ENCODE data around the gene HS3ST3A1.
"Not testable (repeated sequence)": the region's sequence is repeated elsewhere in the genome, so short reads cannot be mapped to it uniquely, and the experiment has no call there.

The HS3ST3A1 gene

DNA sequence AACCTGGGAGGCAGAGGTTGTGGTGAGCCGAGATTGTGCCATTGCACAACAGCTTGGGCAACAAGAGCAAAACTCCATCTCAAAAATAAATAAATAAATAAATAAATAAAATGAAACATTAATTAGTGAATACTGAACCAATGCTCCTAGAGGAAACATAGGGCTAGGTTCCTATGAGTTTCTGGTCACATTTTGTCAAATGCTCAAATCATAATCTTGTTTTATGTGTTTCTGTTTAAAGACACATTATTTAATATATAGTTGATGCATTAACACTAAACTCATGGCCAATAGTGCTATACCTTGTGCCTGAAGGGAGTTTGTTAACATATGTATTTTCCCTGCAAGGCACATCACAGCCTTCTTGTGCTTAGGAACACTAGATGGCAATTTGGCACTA is 66.8 kb downstream of the HS3ST3A1 start:
- DNase-seq = no peak

DNA sequence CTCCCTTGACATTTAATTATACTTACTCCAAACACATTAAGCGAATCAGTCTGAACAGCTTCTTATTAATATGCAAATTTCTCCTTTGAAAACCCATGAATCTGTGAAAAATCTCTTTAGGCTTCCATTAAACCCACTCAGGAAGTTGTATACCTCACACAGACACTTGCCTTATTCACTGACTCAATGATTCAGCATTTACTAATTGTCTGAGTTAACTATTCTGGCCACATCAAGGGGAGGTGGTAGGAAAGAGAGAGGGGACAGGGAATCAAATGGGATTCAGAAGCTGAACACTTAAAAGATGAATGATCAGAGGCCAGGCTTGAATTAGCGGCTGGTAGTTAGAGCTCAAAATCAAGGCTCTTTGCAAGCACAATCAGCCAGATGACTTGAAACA is 70.0 kb downstream of the HS3ST3A1 start:
- DNase-seq = no peak

DNA sequence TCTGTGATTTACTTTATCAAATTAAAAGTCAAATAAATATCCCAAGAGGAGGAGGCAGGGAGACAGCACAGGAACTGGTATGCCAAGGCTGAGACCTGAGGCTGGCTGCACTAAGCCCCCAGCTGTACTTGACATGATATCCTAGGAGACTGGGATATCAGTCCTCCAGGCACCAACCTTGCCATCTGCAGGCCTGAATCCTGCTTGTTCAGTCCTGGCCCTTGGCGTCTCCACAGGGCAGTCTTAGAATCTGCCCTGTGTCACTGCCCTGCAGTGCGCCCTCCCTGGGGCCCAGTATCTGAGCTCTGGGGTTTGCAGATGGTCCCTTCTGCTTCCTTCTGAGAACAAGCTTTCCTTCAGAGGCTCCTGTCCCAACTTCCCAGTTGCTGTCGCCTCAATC is 75.9 kb downstream of the HS3ST3A1 start:
- DNase-seq = no peak

DNA sequence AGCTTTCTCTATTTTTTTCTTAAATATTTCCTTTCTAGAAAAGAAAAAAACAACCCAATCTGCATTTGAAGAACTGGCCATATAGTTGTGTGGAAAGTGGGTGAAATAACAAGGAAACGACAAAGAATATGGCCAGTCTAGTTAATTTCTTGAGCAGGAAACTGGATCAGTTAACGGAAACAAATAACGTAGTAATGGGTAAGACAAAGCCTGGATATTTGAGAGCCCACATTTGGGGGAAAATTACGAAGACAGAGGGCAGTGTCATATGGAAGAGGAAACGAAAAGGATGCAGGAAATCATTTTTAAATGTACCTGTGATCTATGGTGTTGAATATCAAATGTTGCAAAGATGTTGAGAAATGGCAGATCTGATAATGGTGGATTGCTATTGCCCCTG is 78.6 kb downstream of the HS3ST3A1 start:
- DNase-seq = no peak

DNA sequence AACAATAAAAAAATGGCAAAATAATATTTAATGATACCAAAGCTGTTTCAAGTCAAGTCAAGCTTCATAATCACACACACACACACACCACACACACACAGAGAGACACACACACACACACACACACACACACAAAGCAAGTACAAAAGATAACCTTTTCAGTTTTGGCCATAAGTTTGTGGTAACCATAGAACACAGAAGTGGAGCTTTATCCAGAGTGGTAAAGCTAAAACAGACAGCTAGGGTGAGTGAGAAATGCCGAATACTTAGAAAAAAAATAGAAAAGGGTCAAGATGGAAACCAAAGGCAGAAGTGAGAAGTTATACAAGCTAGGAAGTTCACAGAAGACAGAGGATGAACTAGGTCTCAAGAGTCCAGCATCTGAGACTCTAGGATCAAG is 79.0 kb downstream of the HS3ST3A1 start:
- no peak for DNase-seq

DNA sequence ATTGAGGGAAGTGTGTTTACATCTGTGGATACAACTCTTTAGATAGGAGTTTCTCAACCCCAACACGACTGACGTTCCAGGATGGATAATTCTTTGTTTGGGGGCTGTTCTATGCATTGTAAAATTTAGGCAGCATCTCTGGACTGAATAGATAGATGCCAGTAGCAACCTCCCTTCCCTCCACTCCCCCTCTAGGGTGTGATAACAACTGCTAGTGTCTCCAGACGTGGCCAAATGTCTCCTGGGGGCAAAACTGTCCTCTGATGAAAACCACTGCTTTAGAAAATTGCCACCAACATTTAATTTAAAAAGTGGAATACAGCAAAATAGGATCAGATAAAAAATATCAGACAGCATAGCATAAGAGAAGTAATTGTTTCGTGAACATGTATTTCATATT is 79.9 kb downstream of the HS3ST3A1 start:
- DNase-seq = no peak

DNA sequence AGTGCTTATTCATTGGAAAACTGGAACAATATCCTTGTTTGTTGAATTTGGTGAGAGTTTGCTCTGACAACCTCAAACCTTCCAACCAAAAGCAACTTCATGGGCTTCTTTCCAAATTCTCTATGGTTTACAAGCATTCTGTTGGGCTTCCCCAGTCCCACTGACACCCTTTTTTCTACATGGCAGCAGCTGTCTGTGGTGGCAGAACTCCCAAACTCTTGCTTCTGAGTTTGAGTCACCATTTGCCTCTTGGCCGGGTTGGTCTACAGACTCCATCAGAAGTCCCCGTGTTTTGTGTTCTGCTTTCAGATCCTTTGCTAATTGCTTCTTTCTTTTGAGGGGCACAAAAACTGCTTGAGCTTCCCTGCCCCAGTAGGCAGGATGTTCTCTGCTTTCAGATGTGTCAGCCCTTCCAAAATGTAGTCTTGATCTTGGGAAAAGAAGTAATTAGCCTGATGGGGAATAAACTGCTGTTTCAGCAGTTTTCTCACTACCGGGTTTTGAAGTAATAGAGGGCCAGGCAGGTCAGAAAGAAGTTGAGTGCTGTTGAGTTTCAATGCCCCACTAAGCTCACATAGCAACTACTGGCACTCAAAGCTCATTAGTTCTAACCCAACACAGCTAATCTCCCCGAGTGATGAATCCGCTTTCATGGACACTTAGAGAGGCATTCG is 80.7 kb downstream of the HS3ST3A1 start:
- DNase-seq = no peak

DNA sequence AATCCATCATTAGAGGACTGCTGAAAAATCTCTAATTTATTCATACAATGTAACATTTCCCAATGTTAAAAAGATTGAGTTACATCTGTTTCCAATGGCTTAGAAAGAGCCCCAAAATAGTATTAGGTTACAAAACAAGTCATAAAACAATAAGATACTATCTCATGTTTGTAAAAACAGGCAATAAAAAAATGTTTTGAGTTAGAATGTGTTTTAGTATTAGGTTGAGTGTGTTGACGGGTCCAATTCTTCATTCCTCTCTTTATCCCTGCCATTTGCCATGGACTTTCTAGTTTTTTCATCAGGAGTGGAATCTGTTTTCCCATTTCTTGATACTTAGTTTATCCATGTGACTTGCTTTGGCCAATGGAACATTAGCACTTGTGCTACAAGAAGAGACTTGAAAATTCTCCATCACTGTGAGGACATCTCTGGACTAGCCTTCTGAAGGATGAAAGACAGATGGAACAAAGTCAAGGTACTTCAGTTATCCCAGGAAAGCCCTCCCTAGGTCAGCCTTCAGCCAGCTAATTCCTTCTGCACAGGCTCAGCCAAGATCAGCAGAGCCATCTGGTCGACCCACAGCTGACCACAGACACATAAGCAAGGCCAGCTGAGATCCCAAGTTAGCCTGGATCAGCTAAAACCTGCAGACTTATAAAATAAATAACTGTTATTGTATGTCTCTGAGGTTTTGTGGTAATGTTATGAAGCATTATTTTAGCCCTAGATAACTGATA is 83.3 kb downstream of the HS3ST3A1 start:
- DNase-seq = no peak

DNA sequence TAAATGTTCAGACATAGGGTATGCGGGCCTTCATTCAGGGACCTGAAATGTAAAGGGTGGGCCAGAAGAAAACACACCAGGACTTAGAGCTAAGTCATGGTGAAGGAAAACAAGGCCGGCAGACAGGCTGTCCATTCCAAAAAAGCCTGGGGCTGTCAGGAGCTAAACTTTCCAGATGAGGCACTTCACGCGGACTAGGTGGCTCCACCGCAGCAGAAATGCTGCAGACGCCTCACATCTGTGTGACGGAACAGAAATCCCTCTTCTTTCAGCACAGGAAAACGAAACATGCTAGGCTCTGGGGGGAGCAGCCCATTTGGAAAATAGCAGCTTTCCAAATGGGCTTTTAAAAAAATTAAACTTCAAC is 88.7 kb downstream of the HS3ST3A1 start:
- DNase-seq = no peak

DNA sequence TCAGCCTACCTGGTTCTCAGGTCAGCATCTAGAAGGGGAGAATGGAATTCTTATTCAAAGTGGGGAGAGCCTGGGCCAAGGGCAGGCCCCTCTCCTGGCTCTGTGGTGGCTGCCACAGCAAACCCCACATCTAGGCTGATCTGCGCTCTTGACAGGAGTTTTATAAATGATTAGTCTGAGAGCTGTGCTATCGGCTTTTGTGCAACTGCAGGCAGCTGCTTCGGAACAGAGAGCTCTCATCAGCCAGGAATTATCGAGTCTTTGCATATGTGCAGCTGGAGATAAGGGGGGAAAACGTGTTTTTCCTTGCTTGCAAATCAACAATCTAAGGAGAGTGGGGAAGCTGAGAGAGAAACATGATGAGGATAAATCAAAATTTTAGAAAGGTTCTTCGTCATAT is 91.7 kb downstream of the HS3ST3A1 start:
- DNase-seq = no peak

DNA sequence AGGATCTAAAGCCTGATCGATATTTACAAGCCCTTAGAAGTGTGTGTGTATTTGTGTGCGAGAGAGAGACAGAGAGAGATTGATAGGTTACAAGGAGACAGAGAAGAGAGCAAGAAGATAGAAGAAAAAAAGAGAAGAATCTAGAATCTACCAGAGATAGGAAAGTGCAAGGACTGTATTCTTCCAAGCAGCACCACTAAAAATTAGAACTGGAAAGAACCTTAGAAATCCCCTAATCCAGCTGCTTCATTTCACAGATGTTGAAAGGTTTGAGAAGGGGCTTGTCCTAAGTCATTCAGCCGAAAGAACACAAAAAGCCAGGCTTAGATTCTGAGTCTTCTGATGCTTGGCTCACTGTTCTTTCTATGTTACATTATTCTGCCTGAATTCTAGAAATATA is 92.2 kb downstream of the HS3ST3A1 start:
- DNase-seq = no peak

DNA sequence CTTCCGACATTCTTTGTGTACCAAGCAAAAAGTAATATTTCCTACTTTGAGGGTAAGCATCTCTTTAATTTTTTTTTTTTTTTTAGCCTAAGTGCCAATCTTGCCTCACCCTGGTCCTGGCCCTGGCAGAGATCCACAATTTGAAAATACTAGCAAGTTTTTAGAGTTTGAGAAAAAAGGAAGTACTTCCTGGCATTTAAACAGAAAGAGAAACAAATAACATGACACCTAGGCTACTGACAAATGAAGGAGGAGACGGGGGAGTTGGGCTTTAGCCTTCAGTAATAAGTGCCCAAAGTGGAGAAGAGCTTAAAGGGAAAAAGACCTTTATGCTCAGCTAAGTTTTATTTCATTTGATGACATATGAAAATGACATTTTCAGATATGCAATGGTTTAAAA is 92.8 kb downstream of the HS3ST3A1 start:
- DNase-seq = no peak

DNA sequence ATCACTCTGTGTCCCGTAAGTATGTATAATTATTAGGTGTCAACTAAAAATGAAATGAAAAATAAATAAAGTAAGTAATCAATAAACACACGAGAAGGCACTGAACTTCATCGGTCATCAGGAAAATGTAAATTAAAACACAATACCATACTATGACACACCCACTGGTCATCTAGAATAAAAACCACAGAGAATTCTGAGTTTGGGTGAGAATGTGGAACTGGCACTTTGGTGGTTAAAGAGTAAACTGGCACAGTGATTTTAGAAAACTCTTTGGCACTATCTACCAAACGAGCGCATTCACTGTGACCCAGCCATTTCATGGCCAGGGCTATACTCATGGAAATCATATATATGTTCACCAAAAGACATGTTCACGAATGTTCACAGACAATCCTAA is 98.2 kb downstream of the HS3ST3A1 start:
- no peak for DNase-seq

DNA sequence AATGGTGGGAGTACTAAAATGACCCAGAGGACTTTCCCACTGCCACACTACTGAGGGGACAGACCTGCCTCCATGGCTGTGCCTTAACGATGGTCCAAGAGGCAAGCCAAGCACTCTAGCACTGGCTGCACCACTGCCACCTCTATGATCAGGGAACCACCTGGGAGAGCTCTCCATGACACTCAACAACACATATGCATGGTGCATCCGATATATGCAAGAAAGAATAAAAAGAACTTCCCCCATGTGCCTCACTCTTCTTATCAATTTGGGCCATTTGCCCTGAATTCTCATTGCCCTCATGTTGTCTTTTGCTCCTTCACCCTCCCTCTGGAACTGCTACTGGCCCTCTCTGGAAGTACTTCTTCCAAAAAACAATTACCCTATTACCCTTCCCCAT is 99.5 kb downstream of the HS3ST3A1 start:
- no peak for DNase-seq

DNA sequence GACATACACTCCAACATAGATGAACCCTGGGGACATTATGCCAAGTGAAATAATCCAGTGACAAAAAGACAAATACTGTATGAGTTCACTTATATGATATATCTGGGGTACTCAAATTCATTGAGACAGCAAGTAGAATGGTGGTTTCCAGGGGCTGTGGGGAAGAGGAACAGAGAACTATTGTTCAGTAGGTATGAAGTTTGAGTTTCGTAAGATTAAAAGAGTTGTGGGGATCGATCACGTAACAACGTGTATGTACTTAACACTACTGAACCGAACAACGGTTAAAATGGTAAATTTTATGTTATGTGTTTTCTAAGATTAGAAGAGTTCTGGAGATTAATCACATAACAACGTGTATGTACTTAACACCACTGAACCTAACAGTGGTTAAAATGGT is 100.8 kb downstream of the HS3ST3A1 start:
- DNase-seq = no peak

DNA sequence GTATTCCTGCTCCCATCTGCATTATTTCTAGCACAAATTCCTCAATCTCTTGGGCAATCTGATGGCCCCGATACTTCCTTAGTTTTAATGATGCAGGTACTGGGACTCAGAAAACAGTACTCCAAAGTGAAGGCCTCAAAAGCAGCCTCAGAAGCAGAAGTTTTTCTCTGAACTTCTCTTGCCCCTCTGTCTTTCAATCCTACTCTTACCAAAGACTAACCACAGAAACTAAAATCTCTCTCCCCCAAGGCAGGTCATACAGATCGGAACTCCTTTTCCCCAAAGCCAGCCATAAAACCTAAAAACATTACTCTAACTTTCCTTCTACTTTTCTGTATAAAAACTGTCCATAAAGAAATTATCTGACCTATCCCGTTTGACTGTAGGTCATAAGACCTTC is 103.5 kb downstream of the HS3ST3A1 start:
- no peak for DNase-seq

DNA sequence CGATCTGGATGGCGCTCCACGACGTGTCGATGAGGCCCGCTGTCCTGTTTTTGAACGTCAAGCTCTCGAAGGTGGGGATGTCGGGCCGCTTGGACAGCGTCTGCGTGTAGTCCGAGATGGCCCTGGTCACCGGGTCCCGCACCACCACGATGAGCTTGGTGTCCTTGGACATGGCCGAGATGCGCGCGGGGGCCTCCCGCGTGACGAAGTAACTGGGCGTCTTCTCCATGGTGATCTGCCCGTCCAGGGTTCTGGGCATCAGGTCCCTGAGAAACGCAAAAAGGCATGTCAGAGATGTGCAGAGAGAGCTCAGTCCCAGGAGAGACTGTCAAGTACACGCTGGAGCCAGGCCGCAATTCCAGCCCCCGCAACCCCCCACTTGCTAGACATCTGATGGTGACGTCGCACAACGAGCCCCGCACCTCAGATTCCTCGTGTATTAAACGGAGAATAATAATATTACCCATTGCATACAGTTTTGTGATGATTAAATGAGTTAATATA is 105.1 kb downstream of the HS3ST3A1 start:
- DNase-seq = not testable (repeated sequence)

DNA sequence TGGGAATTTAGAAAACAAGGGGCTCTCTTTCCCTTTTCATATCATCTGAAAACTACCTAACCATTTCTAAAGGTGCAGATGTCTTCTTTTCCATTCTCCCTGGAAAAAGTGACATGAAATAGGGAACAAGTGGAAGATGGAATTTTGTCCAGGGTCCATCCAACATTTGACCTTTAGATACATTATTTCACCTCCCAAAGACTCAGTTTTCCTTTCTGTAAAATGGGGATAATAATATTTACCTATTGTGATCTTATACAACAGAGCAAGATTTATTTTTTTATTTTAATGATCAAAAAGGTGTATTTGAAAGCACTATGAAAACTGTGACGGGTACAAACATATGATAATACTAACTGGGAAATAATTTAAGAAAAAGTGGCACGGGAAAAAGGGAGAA is 106.3 kb downstream of the HS3ST3A1 start:
- no peak for DNase-seq

DNA sequence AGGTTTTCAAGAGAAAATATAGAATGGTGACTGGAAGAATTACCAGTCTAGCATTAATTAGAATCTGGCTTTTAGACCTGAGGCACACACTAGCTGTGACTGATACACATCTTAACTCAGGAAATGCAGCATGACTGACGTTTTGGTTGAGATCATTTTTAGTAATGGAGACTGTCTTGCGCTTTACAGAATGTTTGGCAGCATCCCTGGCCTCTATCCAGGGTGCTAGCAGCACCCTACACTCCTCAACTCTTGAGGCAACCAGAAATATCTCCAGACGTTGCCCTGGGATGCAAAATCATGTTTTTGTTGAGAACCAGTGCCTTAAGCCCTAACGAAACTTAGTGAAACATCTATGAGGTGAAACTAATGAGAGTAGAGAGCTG is 109.0 kb downstream of the HS3ST3A1 start:
- DNase-seq = no peak

DNA sequence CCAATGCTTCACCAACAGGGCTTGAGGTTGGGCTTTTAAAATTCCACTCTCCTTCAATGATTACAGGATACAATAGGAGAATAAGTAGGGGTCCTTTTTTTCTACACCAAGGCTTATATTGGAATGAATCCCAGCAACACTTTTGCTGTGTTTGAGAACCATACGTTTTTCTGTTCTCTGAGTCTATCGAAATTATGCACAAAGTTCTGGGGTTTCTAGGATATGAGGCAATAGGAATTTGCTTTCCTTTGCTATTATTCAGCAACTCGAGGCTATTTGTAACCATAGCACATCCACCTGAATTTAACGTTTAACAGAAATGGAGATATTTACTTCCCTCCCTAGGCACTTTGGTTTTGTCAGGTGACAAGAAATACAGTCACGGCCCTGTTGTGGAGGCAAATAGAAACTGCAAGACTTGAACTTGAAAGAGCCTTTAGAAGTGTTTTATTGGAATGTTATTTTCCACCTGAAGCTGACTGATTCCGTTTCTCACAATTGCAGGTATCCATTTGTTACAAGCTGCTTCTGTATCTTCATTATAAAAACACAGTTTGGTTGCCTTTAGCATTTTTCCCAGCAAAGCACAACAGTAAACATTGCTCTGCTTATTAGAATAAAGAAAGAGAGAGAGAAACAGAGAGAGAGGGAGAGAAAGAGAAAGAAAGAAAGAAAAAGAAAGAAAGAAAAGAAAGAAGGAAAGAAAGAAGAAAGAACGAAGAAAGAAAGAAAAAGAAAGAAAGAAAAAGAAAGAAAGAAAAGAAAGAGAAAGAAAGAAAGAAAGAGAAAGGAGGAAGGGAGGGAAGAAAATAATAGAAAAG is 109.6 kb downstream of the HS3ST3A1 start:
- no peak for DNase-seq

DNA sequence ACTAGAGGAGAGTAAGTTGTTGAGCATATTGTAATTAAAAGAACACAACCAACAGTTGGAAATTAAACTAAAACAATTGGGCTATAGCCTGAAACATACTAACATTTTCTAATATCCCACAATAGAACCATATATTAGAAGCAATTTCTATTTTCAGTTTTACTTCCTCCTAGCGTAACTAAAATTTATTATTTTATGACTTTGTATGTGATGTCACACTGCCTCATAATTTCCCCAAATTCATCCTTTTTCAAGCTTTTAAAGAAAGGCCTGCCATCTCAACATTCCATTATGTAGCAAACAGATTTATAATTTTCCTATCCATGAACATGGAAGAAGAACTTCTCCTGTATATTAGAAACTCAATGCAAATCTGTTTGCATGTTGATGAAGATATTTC is 110.2 kb downstream of the HS3ST3A1 start:
- DNase-seq = no peak

DNA sequence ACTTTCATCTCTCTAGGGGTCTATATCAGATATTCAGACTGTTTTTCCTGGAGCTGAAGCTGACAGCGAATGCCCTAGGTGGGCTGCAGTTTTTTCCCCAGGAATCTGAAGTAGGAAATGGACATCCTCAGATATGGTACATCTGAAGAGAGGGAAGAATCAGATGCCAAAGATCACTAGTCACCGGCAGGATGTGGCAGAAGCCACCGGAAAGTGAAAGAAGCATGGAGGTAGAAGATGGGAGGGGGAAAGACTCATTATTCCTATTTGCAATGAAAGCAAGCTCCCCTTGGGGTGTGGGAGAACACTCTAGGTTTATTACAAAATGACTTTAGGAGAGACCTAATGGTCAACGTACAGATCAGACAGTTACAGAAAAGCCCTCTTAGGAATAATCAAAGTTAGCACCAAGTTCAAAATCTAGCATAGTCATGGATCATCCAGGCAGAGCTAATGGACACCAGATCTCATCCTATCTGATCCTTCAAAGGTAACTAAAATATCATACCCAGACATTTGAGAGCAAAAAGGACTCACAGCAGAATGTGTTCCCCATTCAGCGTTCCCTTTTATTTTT is 110.7 kb downstream of the HS3ST3A1 start:
- no peak for DNase-seq

DNA sequence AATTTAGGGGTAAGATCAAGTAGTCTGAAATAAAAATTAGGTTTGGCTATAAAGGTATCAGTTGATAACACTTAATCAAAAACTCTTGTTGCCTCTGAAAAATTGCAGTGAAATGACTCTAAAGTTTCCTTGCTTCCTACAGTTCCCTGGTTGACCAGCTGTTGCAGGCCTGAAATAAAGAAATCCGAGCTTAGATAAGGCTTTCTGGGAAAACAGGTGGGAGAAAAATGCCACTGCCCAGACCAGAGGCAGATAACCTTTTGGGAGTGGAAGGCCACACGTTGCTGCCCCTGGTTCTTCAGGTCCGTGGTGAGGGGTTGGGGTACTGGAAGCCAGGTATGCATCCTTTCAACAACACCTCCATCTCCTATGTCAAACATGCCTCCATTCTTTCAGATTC is 111.3 kb downstream of the HS3ST3A1 start:
- DNase-seq = no peak

DNA sequence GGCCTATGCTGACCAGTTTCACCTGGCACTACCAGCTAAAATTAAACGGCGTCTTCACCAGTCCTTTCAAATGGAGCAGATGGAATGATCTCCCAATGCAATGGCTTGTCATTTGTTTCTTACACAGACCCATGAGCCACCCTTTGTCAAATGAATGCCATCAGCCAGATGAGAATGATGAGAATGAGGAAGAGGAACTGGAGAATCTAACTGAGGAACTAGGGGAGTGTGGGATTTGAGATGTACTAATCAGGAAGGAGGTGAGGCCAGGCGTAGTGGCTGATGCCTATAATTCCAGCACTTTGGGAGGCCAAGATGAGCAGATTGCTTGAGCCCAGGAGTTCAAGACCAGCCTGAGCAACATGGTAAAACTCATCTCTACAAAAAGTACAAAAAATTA is 116.4 kb downstream of the HS3ST3A1 start:
- no peak for DNase-seq
